Activated CD4-positive, alpha-beta T cell treated with anti-CD3 and anti-CD28 coated beads for 24 hours (primary cell): ENCODE data around the gene FBXL19.
"Not testable (repeated sequence)": the region's sequence is repeated elsewhere in the genome, so short reads cannot be mapped to it uniquely, and the experiment has no call there.

Experiments used
- DNase-seq, 2 donors: peaks; one replicate each; pipeline ENCODE4 v3.0.0-alpha.2; 2020; ENCODE audit warnings: low read depth in 2 of 2

The FBXL19 gene, protein sequence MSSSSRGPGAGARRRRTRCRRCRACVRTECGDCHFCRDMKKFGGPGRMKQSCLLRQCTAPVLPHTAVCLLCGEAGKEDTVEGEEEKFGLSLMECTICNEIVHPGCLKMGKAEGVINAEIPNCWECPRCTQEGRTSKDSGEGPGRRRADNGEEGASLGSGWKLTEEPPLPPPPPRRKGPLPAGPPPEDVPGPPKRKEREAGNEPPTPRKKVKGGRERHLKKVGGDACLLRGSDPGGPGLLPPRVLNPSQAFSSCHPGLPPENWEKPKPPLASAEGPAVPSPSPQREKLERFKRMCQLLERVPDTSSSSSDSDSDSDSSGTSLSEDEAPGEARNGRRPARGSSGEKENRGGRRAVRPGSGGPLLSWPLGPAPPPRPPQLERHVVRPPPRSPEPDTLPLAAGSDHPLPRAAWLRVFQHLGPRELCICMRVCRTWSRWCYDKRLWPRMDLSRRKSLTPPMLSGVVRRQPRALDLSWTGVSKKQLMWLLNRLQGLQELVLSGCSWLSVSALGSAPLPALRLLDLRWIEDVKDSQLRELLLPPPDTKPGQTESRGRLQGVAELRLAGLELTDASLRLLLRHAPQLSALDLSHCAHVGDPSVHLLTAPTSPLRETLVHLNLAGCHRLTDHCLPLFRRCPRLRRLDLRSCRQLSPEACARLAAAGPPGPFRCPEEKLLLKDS

DNA sequence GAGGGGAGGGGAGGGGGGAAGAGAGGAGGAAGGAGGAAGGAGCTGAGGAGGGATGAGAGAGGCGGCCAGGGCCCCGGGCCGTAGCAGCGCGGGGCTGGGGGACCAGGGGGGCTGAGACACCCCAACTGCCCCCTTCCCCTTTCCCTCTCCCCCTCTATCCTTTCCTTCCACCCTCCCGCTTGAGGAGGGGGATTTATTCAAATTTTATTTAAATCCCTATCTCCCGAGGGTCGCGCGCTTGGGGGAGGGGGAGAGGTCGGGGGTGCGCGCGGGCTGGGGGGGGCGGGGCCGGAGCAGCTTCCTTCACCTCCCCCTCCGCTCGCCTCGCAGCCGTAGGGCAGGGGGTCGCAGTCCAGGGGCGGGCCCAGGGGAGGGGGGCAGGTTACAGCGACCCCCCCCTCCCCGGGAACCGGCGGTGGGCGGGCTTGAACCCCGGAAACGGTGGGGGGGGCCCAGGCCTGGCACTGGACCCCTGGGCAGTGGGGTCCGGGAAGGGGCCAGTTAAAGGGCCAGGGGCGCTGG is at the start of gene FBXL19:
Gene FBXL19 (plus strand): TSS at position 19 of the 522 bp plus-strand sequence. CDS start 2,183 bp downstream, outside the sequence.
- no peak for DNase-seq

- no peak for DNase-seq
Measured at GRCh38 chr16:30874244-30874820, 49.0 kb upstream of the FBXL19 start.

GRCh38 chr16:30874821-30875717 is 48.3 kb upstream of the FBXL19 start:
- peak; percentile 83 to 84 for DNase-seq

GRCh38 chr16:30875871-30876801 is 47.2 kb upstream of the FBXL19 start:
- no peak for DNase-seq

DNA sequence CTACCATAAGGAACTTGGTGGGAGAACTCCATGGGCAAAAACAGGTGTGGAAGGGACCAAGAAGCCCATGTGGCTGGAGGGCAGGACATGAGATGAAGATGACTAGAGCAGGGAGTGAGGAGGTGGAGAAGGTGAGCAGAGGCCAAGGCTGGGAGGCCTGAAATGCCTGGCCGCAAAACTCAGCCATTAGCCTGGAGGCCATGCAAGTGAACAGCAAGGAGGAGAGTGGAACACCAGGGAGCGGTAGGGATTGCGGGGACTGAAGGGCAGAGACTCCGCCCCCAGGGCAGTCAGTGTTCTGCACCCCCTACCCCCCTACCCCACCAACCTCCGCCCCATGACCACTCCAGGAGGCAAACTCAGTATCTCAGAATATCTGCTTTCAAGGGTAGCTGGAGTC is 46.5 kb upstream of the FBXL19 start:
- no peak for DNase-seq

DNA sequence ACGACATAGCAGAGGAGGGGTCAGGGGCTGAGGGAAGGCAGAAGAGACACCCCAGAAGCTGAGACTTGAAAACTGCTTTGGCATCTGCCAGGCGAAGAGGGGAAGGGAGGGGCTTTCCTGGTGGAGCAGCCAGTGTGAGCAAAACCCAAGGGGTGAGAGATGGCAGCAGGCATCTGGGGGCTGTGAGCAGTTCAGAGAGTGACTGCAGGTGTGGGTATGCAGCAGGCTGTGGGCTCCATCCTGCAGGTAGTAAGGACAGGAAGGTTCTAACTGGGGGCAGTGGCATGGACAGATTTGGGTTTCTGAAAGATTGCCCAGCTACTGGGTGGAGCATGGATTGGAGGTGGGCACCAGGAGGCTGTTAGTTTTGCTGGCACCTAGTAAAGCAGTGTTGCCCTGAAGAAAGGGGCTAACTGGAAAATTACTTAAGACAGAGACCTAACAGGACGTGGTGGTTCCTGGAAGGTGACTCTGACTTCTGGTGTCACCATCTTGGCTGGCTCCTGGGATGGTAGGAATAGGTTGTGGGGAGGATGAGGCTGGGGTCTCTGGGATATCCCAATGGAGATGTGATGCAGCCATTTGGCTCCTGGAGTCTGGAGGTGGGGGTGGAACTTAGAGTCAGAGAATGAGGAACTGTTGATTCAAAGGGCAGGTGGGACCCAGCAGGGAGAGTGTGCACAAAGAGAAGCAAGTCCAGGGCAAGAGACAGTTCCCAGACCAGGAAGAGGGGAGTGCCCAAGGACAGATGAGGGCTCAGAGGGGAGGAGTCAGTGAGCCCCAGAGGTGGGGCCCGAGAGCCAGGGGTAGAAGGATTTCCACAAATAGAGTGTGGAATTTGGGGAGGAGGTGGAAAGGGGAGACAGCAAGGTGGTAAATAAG is 40.7 kb upstream of the FBXL19 start:
- no peak for DNase-seq

GRCh38 chr16:30884760-30885159 is 38.6 kb upstream of the FBXL19 start:
- DNase-seq: no peak

DNA sequence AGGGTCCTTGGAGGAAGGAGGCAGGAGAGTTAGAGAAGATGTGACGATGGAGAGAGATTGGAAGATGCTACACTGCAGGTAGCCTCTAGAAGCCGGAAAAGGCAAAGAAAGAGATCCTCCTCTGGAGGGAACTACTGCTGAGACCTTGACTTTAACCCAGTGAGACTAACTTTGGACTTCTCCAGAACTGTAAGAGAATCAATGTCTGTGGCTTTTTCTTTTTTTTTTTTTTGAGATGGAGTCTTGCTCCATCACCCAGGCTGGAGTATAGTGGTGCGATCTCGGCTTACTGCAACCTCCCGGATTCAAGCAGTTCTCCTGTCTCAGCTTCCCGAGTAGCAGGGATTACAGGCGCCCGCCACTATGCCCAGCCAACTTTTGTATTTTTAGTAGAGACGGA is 38.2 kb upstream of the FBXL19 start:
- DNase-seq: no peak

DNA sequence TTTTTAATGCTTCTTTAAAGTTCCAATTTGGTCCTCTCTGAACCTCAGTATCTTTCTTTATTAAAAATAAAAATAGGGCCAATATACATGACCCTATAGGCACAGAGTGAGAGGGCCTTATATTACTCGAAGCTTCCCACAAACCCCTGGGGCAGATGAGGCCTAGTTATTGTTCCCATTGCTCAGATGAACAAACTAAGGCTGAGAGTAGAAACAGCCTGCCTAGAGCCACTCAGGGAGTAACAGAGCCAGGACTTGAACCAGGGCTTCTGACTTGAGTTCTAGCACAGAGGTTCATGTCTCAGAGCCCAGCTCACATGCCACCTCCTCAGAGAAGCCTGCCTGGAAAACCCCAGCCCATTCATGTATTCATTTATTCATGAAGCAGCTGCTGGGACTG is 37.2 kb upstream of the FBXL19 start:
- DNase-seq: no peak

- DNase-seq: no peak
Measured at GRCh38 chr16:30887927-30888326, 35.4 kb upstream of the FBXL19 start.

DNA sequence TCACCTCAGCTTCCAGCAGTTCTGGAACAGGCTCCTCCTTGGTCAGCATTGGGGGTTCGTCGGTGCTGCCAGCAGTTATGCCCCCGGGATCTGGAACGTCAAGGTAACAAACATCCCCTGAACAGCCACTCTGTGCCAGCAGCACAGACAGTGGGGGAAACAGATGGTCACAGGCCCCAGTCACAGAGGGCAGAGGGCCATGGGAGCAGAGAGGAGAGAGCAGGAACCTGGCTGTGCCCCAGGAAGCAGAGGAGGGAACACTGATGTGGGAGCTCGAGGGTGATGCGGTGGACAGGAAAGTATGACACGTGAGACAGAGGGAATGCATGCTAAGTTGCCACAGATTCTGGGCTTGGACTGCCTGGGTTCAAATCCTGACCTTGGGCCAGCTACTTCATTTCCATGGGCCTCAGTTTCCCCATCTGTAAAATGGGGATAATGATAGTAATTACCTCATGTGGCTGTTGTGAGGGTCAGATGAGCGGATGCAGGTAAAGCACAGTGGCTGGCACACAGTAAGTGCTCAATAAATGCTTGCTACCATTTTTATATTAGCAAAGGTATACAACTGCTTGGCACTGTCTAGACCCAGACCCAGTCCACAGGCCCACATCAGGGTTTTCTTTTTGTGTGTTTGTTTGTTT is 34.4 kb upstream of the FBXL19 start:
- no peak for DNase-seq

DNA sequence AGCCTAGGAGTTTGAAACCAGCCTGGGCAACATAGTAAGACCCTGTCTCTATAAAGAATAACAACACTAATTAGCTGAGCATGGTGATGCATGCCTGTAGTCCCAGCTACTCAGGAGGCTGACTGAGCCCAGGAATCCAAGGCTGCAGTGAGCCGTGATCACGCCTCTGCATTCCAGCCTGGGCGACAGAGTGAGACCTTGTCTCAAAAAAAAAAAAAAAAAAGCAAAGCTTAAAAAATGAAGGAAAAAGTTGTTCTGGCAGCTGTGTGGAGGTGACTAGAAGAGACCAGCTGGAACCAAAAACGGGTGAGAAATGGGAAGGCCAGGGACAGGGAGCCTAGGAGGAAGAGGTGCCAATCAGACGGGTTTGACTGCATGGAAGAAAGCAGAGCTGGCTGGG is 33.7 kb upstream of the FBXL19 start:
- DNase-seq: no peak

GRCh38 chr16:30891043-30891823 is 32.1 kb upstream of the FBXL19 start:
- not testable (repeated sequence) for DNase-seq

DNA sequence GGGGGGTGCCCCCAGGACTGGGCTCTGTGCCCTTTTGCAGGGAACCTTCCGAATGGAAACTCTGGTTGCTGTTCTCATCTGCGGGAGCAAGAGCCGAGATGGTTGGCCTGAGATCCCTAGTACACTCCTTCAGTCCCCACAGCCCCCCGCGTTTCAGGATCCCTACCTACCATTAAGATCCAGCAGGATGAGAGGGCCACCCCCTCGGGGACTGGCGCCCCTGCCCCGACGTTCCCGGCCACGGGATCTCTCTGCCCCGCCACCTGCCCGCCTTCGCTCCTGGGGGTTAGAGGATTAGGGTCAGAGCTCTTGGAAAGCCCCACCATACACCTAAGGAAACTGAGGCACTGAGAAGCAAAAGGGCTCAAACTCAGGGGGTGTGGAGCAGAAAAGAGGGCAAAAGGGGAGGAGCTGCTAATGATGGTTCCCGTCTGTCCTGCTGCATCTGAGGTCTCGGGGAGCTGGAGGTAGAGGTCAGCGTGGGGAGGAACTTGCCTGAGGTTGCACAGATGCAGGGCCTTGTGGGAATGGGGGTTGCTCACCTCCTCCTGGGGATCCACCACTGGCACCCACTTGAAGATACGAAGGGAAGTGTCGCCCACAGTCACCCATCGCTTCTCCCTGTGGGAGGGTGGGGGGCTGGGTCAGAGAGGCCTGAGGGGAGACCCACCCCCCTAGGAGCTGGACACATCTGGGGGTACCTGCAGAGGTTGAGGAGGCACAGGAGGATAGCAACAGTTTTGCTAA is 30.5 kb upstream of the FBXL19 start:
- no peak for DNase-seq

GRCh38 chr16:30893417-30893743 is 30.0 kb upstream of the FBXL19 start:
- no peak for DNase-seq

DNA sequence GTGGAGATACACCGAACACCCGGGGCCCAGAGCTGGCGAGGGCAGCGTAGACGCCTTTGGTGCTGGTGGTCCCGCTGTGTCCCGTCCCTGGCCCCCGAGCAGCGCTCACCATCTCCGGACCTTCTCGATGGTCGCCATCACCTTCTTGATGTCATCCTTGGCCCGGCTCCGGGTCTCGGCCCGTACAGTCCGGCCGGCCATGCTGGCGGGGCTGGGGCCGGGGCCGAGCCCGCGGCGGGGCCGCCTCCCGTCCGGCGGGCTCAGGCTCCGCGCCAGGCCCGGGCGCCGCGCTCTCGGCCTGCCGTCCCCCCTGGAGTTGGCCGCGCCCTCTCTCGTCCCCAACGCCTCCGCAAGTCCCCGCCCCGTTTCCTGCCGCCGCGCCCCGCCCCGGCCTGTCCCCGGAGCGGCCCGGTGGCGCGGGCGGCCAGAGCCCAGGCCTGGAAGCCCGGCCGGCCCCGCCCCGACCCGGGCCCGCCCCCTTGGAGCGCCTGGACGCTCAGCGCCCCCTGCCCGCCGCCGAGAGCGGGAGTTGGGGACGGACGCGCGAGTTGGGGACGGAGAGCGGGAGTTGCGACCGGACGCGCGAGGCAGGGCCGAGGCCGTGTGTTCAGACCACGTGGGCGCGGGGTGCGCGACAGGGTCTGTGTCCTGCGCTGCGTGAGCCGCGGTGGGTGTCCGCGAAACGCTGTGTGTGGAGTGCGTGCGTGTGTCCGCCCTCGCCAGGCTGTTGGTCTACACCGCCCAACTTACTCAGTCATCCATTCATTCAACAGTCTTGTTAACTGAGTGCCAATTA is 29.4 kb upstream of the FBXL19 start, which contains the start of gene BCL7C:
Gene BCL7C (minus strand): TSS at position 334 of the 796 bp plus-strand sequence. CDS start 133 bp downstream, at position 201.
- DNase-seq: peak; percentile 71 to 88
